Stimulated activated CD8-positive, alpha-beta memory T cell treated with anti-CD3 and anti-CD28 coated beads, Interleukin-4, amount 100 ng/mL, for 1 hour (primary cell): ENCODE results near the gene WDR47.
"Not testable (repeated sequence)": the region's sequence is repeated elsewhere in the genome, so short reads cannot be mapped to it uniquely, and the experiment has no call there.

ENCODE experiments used
- DNase-seq, 2 donors: peaks; one replicate each; pipeline ENCODE4 v3.0.0-alpha.2; 2020; ENCODE audit warnings: low read depth in 2 of 2, low spot score in 1 of 2

Gene WDR47

DNA sequence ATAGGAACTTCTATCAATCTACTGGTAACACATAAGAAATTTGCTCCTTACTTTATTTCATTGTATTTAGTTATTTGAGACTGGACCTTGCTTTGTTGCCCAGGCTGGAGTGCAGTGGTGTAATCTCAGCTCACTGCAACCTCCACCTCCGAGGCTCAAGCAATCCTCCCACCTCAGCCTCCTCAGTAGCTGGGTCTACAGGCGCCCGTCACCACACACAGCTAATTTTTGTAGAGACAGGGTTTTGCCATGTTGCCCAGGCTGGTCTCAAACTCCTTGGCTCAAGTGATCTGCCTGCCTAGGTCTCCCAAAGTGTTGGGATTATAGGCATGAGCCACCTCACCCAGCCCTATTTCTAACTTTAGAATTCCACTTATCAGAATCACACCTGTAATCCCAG lies 10.2 kb upstream of the WDR47 start:
- not testable (repeated sequence) for DNase-seq

DNA sequence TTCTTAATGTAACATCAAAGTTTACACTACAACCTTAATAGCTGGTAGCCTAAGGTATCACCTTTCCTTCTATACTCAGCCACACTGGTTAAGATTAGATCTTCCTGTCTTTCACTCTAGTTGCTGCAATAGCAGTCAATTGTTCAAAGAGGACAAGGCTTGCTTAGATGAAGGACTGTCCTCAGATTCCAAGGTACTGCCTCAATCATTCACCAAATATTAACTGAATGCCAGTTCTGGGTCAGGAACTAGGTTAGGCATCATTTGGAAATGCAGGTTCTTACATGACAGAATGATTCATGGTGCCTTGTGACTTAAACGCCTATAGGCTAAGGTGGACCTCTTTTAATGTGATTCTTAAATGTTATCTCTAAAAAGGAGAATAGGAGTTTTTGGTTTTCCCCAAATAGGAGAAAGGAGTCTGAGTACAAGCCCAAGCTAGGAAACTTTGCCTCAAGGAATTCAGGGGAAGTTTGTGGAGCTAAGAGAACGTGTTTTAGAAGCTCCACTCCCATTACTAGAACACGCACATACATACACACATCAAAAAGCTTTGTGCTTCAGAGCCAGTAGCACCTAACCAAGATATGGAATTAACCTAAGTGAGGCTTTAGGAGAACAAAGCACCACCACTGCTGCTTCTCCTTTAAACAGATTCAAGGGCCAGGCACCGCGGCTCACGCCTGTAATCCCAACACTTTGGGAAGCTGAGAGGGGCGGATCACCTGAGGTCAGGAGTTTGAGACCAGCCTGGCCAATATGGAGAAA lies 8.5 kb upstream of the WDR47 start:
- DNase-seq = no peak

DNA sequence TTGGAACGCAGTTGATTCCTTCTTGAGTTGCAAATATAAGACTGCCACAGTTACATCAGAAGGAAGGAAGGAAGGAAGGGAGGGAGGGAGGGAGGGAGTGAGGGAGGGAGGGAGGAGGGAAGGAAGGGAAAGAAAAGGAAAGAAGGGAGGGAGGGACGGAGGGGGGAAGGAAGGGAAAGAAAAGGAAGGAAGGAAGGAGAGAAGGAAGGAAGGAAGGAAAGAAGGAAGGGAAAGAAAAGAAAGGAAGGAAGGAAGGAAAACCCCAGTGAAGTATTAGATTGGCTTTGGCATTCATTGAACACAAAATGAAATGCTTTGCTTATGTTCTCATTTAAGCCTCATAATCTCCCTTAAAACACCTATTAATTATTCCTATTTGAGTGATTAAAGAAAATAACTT lies 6.4 kb upstream of the WDR47 start:
- no peak for DNase-seq

DNA sequence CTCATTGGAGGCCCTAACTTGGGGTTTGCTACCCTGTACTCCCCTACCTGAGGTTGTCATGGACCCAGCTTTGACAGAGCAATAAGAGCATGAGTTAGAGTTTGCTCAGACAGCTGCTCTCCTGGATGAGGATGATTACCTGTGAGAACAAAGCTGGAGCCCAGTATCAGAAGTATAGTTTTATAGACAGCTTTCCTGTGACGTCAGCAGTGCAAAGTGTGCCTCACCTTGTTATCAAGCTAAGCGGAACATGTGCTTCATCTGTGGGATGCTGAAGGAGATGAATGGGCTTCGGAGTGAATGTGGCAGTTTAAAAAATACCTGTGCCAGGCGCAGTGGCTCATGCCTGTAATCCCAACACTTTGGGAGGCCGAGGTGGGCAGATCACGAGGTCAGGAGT lies 5.4 kb upstream of the WDR47 start:
- DNase-seq = no peak

DNA sequence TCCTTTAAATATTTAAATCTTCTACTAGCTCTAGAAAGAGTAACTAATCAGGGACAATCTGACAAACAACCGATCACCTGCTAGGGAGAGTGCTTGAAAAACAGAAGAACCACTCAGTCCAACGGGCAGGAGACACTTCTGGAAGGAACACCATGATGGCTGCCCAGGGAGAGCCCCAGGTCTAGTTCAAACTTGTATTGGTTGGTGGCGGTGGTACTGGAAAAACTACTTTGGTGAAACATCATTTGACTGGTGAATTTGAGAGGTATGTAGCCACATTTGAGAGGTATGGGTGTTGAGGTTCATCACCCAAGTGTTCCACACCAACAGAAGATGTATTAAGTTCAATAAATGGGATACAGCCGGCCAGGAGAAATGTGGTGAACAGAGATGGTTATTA lies 4.8 kb upstream of the WDR47 start:
- no peak for DNase-seq

DNA sequence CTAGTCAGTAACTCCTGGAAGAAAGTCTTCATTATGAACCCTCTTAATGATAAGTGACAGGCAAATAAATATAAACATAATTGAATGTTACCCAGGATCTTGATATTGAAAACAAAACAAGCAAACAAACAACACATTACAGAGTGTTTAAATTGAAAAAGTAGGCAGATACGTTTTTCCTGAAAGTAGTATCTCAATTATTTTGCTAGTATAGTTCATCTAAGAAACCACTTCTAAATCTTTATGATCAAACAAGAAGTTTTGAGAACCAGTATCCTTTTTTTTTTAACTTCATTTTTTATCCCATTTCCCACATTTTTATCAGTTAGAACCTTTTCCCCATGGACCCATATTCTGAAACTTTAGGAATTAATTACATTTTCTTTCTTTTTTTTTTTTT lies 3.7 kb upstream of the WDR47 start:
- no peak for DNase-seq

DNA sequence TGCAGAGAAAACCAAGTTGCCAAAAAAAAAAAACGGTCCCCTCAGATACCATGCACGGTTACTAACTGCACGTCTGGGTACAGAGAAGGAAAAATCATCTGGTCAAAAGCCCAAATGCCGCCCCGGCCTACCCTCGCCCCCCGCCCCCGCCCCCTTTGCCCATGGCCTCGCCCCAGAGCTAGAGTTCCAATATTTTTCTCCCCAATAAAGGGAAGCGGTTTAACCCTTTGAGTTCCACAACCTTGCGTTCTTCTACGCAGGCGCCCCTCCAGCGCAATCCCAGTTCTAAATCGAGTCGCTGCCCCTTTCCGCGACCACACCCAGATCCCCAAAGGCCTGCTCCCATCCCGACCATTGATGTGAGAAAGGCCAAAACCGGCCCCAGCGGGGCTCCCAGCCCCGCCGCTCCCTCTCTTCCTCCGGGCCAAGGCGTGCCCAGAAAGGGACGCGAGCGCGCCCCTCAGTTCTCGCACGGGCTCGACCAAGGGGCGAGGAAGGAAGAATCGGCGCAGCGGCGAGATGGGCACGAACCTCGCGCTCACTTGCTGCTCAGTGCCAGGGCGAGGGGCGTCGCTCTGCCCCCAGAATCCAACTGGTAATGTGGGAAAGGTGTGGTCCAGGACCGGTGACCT lies 797 bp downstream of the WDR47 start:
- peak in 1 of 2 donors; percentile 4 for DNase-seq

DNA sequence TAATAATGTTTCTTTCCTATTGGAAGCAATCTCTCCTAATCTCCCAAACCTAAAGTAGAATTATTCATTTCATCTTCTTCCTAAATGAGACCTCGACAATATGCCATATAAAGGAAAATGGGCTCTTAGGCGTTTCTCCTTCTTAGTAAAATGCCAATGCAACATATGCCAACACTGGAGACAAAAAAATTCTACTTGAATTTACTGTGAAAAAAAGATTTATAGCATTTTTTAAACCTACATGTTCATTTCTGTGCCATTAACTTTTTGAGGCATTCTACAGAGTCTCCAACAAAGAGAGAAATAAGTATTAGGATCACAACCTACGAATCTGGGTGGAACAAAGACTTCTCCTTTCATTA lies 1.3 kb downstream of the WDR47 start:
- DNase-seq = no peak

DNA sequence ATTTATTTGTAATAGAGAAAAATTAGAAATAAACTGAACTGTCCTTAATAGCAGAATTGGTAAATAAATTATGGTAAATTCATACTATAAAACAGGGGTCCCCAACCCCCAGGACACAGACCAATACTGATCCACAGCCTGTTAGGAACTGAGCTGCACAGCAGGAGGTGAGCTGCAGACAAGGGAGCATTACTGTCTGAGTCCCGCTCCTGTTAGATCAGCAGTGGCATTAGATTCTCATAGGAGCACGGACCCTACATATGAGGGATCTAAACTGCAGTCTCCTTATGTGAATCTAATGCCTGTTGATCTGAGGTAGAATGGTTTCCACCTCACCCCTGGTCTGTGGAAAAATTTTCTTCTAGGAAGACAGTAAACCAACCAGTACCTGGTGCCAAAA lies 7.5 kb downstream of the WDR47 start:
- DNase-seq = no peak

DNA sequence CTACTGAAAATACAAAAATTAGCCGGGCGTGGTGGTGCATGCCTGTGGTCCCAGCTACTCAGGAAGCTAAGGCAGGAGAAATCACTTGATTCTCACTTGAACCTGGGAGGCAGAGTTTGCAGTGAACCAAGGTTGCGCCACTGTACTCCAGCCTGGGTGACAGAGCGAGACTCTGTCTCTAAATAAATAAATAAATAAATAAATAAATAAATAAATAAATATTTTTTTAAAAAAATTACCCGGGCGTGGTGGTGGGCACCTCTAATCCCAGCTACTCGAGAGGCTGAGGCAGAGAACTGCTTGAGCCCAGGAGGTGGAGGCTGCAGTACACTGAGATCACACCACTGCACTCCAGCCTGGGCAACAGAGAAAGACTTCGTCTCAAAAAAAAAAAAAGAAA lies 12.4 kb downstream of the WDR47 start:
- not testable (repeated sequence) for DNase-seq

DNA sequence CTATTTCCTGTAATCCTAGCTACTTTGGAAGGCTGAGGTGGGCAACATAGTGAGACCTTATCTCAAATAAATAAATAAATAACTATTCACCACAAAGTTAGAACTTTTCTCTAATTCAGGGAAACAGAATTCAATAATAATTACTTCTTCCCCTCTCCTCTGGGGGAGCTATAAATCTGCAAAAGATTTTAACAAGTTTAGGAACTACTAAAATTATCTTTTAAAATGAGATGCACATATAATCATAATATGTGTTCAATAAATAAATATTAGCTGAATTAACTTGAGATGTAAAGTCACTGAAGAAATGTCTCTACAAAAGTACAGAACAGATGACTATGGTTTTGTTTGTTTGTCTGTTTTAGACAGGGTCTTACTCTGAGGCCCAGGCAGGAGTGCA lies 14.1 kb downstream of the WDR47 start:
- no peak for DNase-seq

DNA sequence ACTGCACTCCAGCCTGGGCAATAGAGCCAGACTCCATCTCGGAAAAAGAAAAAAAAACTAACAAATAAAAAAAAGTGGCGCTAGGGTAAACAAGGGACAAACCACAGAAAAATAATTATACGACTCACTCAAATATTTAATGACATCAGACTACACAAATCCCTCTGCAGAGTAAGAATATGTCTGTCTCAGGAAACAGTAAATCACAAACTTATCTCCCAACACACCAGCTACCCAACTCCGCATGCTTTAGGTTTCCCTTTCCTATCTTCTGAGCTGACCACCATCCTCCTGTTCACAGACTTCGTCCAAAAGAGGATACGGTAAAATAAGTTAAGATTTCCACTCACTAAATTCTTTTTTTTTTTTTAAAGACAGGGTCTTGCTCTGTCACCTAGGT lies 16.2 kb downstream of the WDR47 start:
- DNase-seq = no peak

DNA sequence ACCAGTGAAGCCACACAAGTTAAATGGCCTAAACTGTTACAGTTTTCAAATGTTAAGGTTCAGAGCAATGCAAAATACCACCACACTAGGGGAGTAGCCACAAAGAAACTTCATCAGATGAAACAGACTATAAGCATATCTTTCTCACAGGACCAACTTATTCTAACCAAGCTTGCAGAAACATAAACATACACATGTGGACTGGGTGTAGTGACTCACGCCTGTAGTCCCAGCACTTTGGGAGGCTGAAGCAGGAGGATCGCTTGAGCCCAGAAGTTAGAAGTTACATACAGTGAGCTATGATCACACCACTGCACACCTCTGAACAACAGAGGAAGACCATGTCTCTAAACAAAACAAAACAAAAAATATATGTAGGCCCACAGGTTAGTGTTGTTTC lies 17.3 kb downstream of the WDR47 start:
- DNase-seq = no peak

DNA sequence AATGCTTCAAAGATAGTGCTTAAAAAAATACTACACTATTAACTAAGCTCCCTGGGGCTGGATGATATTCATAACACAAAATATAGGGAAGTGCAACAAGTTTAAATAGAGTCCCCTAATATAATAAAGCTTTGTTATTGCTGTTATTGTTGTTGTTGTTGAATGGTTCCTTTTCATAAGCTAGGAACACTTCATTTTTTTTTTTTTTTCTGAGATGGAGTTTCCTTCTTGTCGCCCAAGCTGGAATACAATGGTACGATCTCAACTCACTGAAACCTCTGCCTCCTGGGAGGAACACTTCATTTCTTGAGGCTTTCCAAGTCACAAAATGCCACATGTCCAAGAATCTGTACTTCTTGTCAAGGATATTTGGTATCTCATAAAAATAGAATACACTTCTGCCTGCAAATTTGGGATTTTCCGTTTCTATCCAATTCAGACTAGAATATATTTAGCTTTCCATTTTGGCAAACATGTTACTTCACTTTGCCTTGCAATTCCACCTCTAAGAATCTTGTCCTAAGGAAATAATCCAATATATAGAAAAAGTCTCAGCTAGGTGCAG lies 21.1 kb downstream of the WDR47 start:
- no peak for DNase-seq

DNA sequence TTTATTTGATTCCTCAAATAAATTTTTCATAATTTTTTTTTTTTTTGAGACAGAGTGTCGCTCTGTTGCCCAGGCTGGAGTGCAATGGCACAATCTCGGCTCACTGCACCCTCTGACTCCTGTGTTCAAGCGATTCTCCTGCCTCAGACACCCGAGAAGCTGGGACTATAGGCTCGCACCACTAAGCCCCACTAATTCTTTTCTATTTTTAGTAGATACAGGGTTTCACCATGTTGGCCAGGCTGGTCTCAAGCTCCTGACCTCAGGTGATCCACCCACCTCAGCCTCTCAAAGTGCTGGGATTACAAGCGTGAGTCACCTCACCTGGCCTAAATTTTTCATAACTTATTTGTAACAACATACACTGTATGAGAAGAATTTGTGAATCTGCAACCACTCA lies 24.2 kb downstream of the WDR47 start:
- not testable (repeated sequence) for DNase-seq

DNA sequence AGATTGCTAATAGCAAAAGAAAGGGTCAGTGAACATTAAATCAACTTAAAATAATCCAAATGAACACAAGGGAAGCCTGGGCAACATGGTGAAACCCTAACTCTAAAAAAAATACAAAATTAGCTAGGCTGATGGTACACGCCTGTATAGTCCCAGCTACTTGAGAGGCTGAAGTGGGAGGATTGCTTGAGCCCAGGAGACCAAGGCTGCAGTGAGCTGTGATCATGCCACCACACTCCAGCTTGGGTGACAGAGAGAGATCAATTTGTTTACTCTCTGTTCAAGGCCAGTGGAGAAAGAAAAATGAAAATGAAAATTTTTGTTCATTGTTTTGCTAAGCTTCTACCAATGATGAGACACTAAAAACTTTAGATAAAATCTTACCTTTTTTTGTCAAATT lies 24.8 kb downstream of the WDR47 start:
- DNase-seq = no peak

DNA sequence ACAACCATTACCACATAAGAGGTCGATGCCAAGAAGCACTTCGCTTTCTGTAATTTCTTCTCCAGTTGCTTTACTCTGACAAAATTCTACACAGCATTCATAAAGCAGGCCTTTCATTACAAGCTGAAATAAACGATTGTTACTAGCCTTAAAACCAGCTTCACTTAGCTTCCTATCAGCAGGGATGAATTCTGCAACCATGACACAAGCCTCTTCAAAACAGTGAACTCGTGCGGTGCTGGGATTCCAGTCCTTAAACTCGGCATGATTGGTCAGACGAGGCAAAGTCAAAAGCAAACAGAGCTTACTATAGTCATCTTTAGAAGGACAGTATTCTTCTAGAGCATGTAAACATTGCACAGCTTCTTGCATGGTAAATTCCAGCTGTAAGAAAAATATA lies 30.6 kb downstream of the WDR47 start:
- no peak for DNase-seq

DNA sequence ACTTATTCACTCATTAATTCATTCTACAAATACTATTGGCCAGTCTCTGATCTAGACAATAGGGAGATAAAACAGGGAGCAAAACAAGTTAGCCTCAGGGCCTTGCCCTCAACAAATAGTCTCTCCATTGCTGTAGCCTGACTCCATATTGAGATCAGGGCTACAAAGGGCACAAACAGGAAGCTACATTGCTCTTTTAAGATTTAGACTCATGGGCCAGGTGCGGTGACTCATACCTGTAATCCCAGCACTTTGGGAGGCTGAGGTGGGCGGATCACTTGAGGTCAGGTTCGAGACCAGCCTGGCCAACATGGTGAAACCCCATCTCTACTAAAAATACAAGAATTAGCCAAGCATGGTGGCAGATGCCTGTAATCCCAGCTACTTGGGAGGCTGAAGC lies 45.3 kb downstream of the WDR47 start:
- DNase-seq = not testable (repeated sequence)

DNA sequence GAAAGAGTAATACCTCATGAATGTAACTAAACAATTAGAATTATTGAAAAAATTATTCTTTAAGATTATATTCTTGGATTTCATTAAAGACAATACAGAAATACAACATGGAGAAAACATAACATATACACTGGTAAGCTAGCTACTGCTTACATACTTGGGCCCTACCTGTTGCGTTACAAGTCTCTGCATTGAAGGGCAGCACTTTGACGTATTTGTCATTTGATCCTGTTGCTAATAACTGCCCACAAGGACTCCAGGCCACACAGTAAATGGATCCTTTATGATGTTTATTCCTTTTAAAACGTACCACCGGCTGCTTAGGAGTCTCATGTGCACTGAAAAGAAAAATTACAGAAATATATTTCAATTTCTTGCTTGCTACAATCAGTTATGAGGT lies 58.8 kb downstream of the WDR47 start:
- DNase-seq = no peak

DNA sequence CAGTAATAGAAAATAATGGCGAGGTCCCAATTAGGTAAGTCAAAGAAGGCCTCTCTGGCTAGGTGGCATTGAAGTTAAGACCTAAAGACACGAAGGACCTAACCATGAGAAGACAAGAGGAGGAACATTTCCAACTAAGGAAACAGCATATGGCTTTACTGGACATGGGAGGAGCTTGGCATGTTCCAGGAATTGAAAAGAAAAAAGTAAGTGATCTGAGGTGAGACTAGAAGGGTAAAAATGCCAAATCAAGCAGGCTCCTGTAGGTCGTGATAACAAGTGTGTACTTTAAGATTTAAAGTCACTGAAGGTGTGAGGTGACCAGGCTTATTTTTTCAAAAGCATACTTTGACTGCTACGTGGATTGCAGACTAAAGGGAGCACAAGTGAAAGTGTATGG lies 65.2 kb downstream of the WDR47 start:
- no peak for DNase-seq

DNA sequence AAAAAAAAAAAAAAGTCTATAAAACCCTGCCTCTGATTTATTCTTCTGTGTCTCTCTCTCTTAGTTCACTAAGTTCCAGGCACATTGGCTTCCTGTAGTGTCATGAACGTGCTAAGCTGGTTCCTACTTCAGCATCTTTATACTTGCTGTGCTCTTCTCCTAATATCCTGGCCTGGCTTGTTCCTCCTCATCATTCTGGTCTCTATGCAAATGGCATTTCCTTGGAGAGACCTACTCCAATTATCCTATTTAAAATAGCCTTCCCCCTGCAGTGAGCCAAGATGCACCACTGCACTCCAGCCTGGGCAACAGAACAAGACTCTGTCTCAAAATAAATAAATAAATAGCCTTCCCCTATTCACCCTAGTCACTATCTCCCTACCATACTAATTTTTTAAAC lies 69.0 kb downstream of the WDR47 start:
- no peak for DNase-seq

DNA sequence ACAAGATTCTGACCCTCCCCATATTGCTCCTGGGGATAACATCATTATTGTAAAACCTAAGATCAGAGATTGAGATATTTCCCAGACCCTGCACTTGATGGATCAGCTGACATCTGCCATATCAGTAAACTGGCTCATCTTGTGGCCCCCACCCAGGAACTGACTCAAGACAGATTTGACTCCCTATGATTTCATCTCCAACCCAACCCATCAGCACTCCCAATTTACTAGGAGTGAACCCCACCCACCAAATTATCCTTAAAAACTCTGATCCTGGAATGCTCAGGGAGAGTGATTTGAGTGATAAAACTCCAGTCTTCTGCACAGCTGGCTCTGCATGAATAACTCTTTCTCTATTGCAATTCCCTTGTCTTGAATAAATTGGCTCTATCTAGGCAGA lies 72.6 kb downstream of the WDR47 start:
- no peak for DNase-seq
